ENCODE results near the gene UBLCP1.
"Not testable (repeated sequence)": the region's sequence is repeated elsewhere in the genome, so short reads cannot be mapped to it uniquely, and the experiment has no call there.

UBLCP1 gene

DNA sequence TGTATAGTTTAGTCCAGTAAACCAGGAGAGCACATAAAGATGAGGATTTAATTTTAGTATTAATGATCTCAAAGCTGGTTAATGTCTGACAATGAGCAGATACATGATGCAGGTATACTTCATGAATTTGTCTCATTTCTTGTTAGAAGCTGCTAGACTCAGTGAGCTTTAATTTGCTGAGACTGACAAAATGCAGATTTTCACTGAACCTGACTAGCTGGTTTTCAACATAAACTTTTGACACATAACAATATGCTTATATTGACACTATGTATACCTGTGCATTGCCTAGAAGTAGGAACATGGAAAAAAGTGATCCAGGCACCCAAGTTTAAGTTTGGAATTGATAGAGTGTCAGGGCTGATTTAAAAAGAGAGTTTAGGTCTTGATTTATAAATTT, 10.8 kb downstream of the UBLCP1 start:
- Mint-ChIP-seq H3K9me3 (no peaks in the 10 kb centered on the region), H3K27ac (no peak overlapping the region), H3K4me1 (no peaks in the 10 kb centered on the region), H3K36me3 (peaks cover 98% of the 10 kb centered on the region), H3K4me3 (no peak overlapping the region)
- DNase-seq (ENCODE audit: low spot score in 2 of 2) (no peak), ATAC-seq (no peak)

GRCh38 chr5:159274676-159275075, 11.6 kb downstream of the UBLCP1 start:
- peaks cover 98% of the 10 kb centered on the region for H3K36me3 Mint-ChIP-seq
- no peak for ATAC-seq
- no peak overlapping the region for H3K4me3 Mint-ChIP-seq
- H3K27ac Mint-ChIP-seq: no peak overlapping the region
- DNase-seq (ENCODE audit: low spot score in 2 of 2): no peak
- no peaks in the 10 kb centered on the region for H3K9me3 Mint-ChIP-seq
- no peaks in the 10 kb centered on the region for H3K4me1 Mint-ChIP-seq

- peaks cover 36% of the 10 kb centered on the region for H3K36me3 Mint-ChIP-seq
- H3K27ac Mint-ChIP-seq: no peak overlapping the region
- ATAC-seq (peak; percentile 26), DNase-seq (ENCODE audit: low spot score in 2 of 2) (no peak)
- H3K9me3 Mint-ChIP-seq: no peaks in the 10 kb centered on the region
- H3K4me1 Mint-ChIP-seq: no peaks in the 10 kb centered on the region
- no peak overlapping the region for H3K4me3 Mint-ChIP-seq
These were observed 23.4 kb downstream of the UBLCP1 start for GRCh38 chr5:159286420-159287035.

DNA sequence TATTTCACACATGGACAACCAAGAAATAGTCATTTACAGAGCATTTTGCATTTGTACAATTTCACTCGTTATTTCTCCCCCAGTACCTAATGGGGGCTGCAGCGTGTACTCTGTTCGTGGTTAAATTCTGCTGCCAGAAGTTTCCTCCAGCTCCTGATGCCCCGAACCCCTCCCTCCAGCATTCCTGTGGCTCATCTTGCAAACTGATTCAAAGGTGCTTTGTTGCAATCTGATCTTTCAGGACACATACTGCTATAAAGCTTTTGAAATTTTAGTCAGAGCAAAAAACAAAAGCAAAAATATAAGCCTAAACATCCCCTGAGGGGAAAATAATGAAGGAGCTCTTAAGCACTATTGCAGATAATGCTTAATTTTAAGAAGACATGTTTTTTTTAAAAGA, 27.7 kb downstream of the UBLCP1 start:
- Mint-ChIP-seq H3K9me3 (no peaks in the 10 kb centered on the region), H3K4me1 (no peaks in the 10 kb centered on the region), H3K4me3 (no peak overlapping the region), H3K36me3 (no peaks in the 10 kb centered on the region), H3K27ac (no peak overlapping the region)
- ATAC-seq (no peak), DNase-seq (ENCODE audit: low spot score in 2 of 2) (no peak)

DNA sequence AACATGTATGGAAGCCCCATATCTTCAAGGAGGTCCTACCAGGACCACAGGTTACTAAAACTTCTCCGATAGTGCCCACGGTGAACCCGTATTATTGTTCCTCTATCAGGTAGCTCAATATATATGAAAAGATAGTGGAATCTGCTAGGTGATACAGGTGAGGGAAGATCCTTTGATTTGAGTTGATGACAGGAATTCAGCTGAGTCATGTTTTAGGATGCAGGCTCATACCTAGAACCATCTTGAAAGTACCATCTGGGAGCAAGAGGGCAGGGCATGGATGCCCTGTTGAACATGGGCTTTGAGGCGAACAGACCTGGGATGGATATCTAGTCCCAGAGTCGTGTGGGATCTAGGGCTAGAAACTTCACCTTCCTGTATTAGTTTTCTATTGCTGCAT, 31.8 kb downstream of the UBLCP1 start:
- Mint-ChIP-seq H3K9me3 (peaks cover 7% of the 10 kb centered on the region), H3K4me1 (no peaks in the 10 kb centered on the region), H3K4me3 (no peak overlapping the region), H3K27ac (no peak overlapping the region), H3K36me3 (no peaks in the 10 kb centered on the region)
- ATAC-seq (no peak), DNase-seq (ENCODE audit: low spot score in 2 of 2) (no peak)

- H3K36me3 Mint-ChIP-seq; DNase-seq (ENCODE audit: low spot score in 2 of 2); H3K4me3 Mint-ChIP-seq; ATAC-seq; H3K27ac Mint-ChIP-seq; H3K4me1 Mint-ChIP-seq: not testable (repeated sequence)
- peaks cover 13% of the 10 kb centered on the region for H3K9me3 Mint-ChIP-seq
These were observed 34.2 kb downstream of the UBLCP1 start for GRCh38 chr5:159297300-159297699.

DNA sequence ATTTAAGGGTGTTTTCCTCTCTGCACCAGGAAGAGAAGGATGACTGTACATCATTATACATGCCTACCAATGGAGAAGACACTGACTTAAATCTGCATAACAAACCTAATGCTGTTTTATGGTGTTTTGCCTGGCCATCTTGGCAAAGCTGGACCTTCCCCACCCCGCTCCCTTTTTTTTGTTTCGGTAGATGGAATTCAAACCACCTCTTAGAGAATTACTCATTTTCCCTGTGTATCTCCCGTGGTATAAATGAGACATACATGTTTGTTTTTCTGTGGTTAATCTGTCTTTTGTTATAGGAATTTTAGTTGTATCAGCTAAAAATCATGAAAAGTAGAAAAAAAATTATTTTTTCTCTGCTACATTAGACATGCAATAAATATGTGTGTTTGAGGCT, 38.4 kb downstream of the UBLCP1 start:
- no peak overlapping the region for H3K27ac Mint-ChIP-seq
- no peaks in the 10 kb centered on the region for H3K4me1 Mint-ChIP-seq
- ATAC-seq (no peak), DNase-seq (ENCODE audit: low spot score in 2 of 2) (no peak)
- peaks cover 19% of the 10 kb centered on the region for H3K9me3 Mint-ChIP-seq
- no peaks in the 10 kb centered on the region for H3K36me3 Mint-ChIP-seq
- H3K4me3 Mint-ChIP-seq: no peak overlapping the region

DNA sequence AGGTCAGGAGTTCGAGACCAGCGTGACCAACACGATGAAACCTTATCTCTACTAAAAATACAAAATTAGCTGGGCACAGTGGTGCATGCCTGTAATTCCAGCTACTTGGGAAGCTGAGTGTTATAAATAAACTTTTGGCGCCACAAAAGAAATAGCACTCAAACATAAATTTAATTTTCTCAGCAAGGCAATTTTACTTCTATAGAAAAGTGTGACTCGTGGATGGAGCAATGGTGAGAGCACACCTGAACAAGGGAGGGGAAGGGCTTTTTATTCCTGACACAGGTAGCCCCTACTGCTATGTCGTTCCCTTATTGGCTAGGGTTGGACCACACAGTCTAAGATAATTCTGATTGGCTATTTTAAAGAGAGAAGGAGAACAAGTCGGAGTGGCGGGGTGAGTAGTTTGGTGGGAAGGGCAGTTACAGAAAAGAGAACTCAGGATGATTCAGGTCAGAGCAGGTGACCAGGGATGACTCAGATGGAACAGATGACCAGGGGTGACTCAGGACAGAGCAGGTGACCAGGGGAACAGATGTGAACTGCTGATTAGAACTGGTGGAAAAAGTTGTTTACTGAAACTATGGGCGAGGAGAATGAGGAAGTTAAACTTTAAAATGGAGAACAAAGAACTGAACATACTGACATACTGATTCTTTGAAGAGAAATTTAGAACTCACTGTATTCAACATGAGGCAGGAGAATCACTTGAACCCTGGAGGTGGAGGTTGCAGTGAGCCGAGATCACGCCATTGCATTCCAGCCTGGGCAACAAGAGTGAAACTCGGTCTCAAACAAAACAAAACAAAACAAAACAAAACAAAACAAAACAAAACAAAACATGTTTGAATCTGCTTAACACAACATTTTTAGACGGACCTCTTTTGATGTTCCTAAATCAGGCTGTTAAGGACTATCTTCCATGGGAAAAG, 39.1 kb downstream of the UBLCP1 start:
- not testable (repeated sequence) for H3K27ac Mint-ChIP-seq; H3K4me3 Mint-ChIP-seq; H3K36me3 Mint-ChIP-seq; DNase-seq (ENCODE audit: low spot score in 2 of 2); ATAC-seq; H3K4me1 Mint-ChIP-seq
- peaks cover 19% of the 10 kb centered on the region for H3K9me3 Mint-ChIP-seq

GRCh38 chr5:159303286-159303685, 40.2 kb downstream of the UBLCP1 start:
- Mint-ChIP-seq H3K4me3 (no peak overlapping the region), H3K36me3 (no peaks in the 10 kb centered on the region), H3K9me3 (peaks cover 19% of the 10 kb centered on the region), H3K4me1 (no peaks in the 10 kb centered on the region), H3K27ac (no peak overlapping the region)
- ATAC-seq (no peak), DNase-seq (ENCODE audit: low spot score in 2 of 2) (no peak)

GRCh38 chr5:159304961-159305595, 42.0 kb downstream of the UBLCP1 start:
- peaks cover 13% of the 10 kb centered on the region for H3K9me3 Mint-ChIP-seq
- ATAC-seq (no peak), DNase-seq (ENCODE audit: low spot score in 2 of 2) (no peak)
- H3K27ac Mint-ChIP-seq: no peak overlapping the region
- no peaks in the 10 kb centered on the region for H3K4me1 Mint-ChIP-seq
- no peaks in the 10 kb centered on the region for H3K36me3 Mint-ChIP-seq
- H3K4me3 Mint-ChIP-seq: no peak overlapping the region

DNA sequence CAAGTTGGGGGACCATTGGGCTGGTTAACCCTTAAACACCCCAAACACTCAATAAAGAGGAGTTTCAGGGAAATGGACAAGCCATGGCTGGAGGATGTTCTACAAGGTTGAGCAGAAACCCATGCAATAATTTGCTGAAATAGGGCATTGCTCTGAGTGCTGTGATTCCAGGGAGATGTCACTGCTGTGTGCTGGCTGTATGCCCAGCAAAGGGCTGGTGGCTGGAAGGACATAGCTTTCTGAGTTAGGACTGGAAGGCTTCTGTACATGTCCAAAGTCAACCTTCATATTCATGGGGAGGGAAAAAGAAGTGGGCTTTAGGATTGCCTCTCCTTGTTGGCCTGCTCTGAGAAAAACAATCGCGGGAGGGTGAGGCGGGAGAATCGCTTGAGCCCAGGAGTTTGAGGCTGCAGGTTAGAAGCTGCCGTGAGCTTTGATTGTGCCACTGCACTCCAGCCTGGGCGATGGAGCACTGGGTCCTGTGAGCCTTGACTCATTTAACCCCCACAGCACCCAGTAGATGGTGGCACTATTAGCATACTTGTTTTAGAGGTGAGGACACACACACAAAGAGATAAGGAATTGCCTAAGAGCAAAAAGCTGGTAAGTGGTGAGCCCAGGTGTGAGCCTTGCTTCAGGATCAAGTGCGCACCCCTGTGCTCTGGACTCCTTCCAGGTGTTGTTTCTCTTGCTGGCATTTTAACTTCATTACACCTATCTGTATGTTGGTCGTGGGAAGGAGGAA, 46.8 kb downstream of the UBLCP1 start:
- no peak for ATAC-seq
- no peaks in the 10 kb centered on the region for H3K9me3 Mint-ChIP-seq
- no peak for DNase-seq (ENCODE audit: low spot score in 2 of 2)
- no peak overlapping the region for H3K27ac Mint-ChIP-seq
- no peaks in the 10 kb centered on the region for H3K36me3 Mint-ChIP-seq
- H3K4me1 Mint-ChIP-seq: no peaks in the 10 kb centered on the region
- no peak overlapping the region for H3K4me3 Mint-ChIP-seq

- no peak overlapping the region for H3K27ac Mint-ChIP-seq
- ATAC-seq (no peak), DNase-seq (ENCODE audit: low spot score in 2 of 2) (no peak)
- no peaks in the 10 kb centered on the region for H3K36me3 Mint-ChIP-seq
- peak overlapping the region; percentile 7 for H3K4me3 Mint-ChIP-seq
- no peaks in the 10 kb centered on the region for H3K4me1 Mint-ChIP-seq
- H3K9me3 Mint-ChIP-seq: no peaks in the 10 kb centered on the region
These were observed 47.4 kb downstream of the UBLCP1 start for GRCh38 chr5:159310511-159310910.

GRCh38 chr5:159311063-159311462, 48.0 kb downstream of the UBLCP1 start:
- H3K4me1 Mint-ChIP-seq: no peaks in the 10 kb centered on the region
- H3K27ac Mint-ChIP-seq: no peak overlapping the region
- DNase-seq (ENCODE audit: low spot score in 2 of 2) (no peak), ATAC-seq (no peak)
- no peaks in the 10 kb centered on the region for H3K9me3 Mint-ChIP-seq
- H3K4me3 Mint-ChIP-seq: no peak overlapping the region
- H3K36me3 Mint-ChIP-seq: no peaks in the 10 kb centered on the region

- ATAC-seq: no peak
- Mint-ChIP-seq H3K9me3 (no peaks in the 10 kb centered on the region), H3K4me3 (no peak overlapping the region), H3K36me3 (no peaks in the 10 kb centered on the region), H3K4me1 (no peaks in the 10 kb centered on the region), H3K27ac (no peak overlapping the region)
- no peak for DNase-seq (ENCODE audit: low spot score in 2 of 2)
These were observed 50.1 kb downstream of the UBLCP1 start for GRCh38 chr5:159313197-159313596.
